ENCODE measurements around the gene ABI3.
A peak's percentile ranks its signal among the peaks of the same experiment; 100 is the strongest.

ABI3 gene

GRCh38 chr17:49191409-49191916 is 19.0 kb upstream of the ABI3 start:
- peak overlapping the region; percentile 80 for H3K4me3 ChIP-seq (ENCODE audit: low read depth, low read length)
- DNase-seq (ENCODE audit: low read depth), result peak; percentile 89
- TF ChIP-seq CTCF (IDR thresholded peaks at IDR 0.05; ENCODE audit: insufficient read depth, low read depth, low read length, missing control alignments), result no peak

GRCh38 chr17:49191917-49192741 is 18.4 kb upstream of the ABI3 start:
- TF ChIP-seq CTCF (IDR thresholded peaks at IDR 0.05; ENCODE audit: insufficient read depth, low read depth, low read length, missing control alignments), result peak; percentile 40
- H3K4me3 ChIP-seq (ENCODE audit: low read depth, low read length), result peak overlapping the region; percentile 80
- DNase-seq (ENCODE audit: low read depth), result peak; percentile 94

GRCh38 chr17:49193513-49194296 is 16.8 kb upstream of the ABI3 start:
- TF ChIP-seq CTCF (IDR thresholded peaks at IDR 0.05; ENCODE audit: insufficient read depth, low read depth, low read length, missing control alignments), result no peak

GRCh38 chr17:49194297-49194607 is 16.3 kb upstream of the ABI3 start:
- no peak for DNase-seq (ENCODE audit: low read depth)
- no peak for TF ChIP-seq CTCF (IDR thresholded peaks at IDR 0.05; ENCODE audit: insufficient read depth, low read depth, low read length, missing control alignments)
- no peak overlapping the region for H3K4me3 ChIP-seq (ENCODE audit: low read depth, low read length)

More at GRCh38 chr17:49193513-49194296, 16.8 kb upstream of the ABI3 start:
- peak; percentile 84 for DNase-seq (ENCODE audit: low read depth)
- peak overlapping the region; percentile 80 for H3K4me3 ChIP-seq (ENCODE audit: low read depth, low read length)

GRCh38 chr17:49195751-49196150 is 14.8 kb upstream of the ABI3 start:
- TF ChIP-seq CTCF (IDR thresholded peaks at IDR 0.05; ENCODE audit: insufficient read depth, low read depth, low read length, missing control alignments), result no peak
- no peak overlapping the region for H3K4me3 ChIP-seq (ENCODE audit: low read depth, low read length)
- DNase-seq (ENCODE audit: low read depth), result peak; percentile 37

GRCh38 chr17:49196520-49196919 is 14.0 kb upstream of the ABI3 start:
- DNase-seq (ENCODE audit: low read depth), result no peak
- no peak for TF ChIP-seq CTCF (IDR thresholded peaks at IDR 0.05; ENCODE audit: insufficient read depth, low read depth, low read length, missing control alignments)

More at GRCh38 chr17:49196520-49196919, 14.0 kb upstream of the ABI3 start:
- H3K4me3 ChIP-seq (ENCODE audit: low read depth, low read length), result no peak overlapping the region
